Dermis microvascular lymphatic vessel endothelial cell (primary cell): Measurements from ENCODE around the gene RAB40C. TPM values are rescaled to one million over a fixed set of nuclear protein-coding genes. Genes with fewer than 3 reads are reported as not detected.

Source experiments
- DNase-seq, 2 donors: peaks; one replicate each; pipeline versions ENCODE4 v3.0.0 to v3.0.0-alpha.2; 2010; ENCODE audit warnings: low read depth in 2 of 2
- total RNA-seq: library from RNA; depleted of rRNA; stranded (reverse); fragments of >200 nt; gene quantifications from 2 replicates; pipeline ENCODE4 v1.2.1, GENCODE V29; 2014

RAB40C gene
- total RNA-seq, 1 donor from 2014 or later, result 9.2 TPM

GRCh38 chr16:559021-559380 is 30.9 kb upstream of the RAB40C start:
- no peak for DNase-seq

GRCh38 chr16:559411-560203 is 30.3 kb upstream of the RAB40C start:
- DNase-seq, result no peak

GRCh38 chr16:560204-560700 is 29.6 kb upstream of the RAB40C start, which contains the start of gene PRR35:
TSS of gene PRR35 (plus strand) at chr16:560394. CDS start at chr16:563295, 2,901 bp downstream.
- DNase-seq, result no peak

- no peak for DNase-seq
Observed at GRCh38 chr16:560701-561412, 29.0 kb upstream of the RAB40C start.

- DNase-seq, result no peak
Observed at GRCh38 chr16:561413-561794, 28.5 kb upstream of the RAB40C start.

GRCh38 chr16:561957-562938 is 27.6 kb upstream of the RAB40C start:
- no peak for DNase-seq

GRCh38 chr16:563072-563644 is 26.7 kb upstream of the RAB40C start:
- DNase-seq, result no peak

- no peak for DNase-seq
Observed at GRCh38 chr16:564690-565418, 25.0 kb upstream of the RAB40C start.

- DNase-seq, result no peak
Observed at GRCh38 chr16:565419-566330, 24.2 kb upstream of the RAB40C start.

- peak in 1 of 2 donors; percentile 72 for DNase-seq
Observed at GRCh38 chr16:566475-567372, 23.1 kb upstream of the RAB40C start, which contains the start of gene NHLRC4. TSS of gene NHLRC4 (plus strand) at chr16:567005. CDS start at chr16:568048, 1,043 bp downstream.

GRCh38 chr16:567373-568256 is 22.3 kb upstream of the RAB40C start:
- no peak for DNase-seq

GRCh38 chr16:568401-569258 is 21.2 kb upstream of the RAB40C start:
- DNase-seq, result no peak

GRCh38 chr16:569445-570254 is 20.2 kb upstream of the RAB40C start, which contains the start of gene PIGQ:
TSS of gene PIGQ (plus strand) at chr16:569968. CDS start at chr16:574075, 4,107 bp downstream.
- peak in 1 of 2 donors; percentile 74 for DNase-seq

GRCh38 chr16:572865-573650 is 16.8 kb upstream of the RAB40C start:
- no peak for DNase-seq
